SK-N-SH treated with all-trans-retinoic acid at 6 μM for 48 hours (cell line): ENCODE data around the gene CLCN4.

Experiments used
- ARNTL ChIP-seq: fragments of 450-650 bp; formaldehyde crosslinking; IDR thresholded peaks from 2 replicates; pipeline ENCODE4 v1.5.0; 2020; ENCODE audit warnings: low read depth, mild to moderate bottlenecking, moderate library complexity, borderline replicate concordance
- BACH2 ChIP-seq: fragments of 250-450 bp; sonication (Bioruptor Pico); IDR thresholded peaks from 2 replicates; pipeline ENCODE4 v1.9.0; 2021; ENCODE audit warnings: mild to moderate bottlenecking, borderline replicate concordance
- CSDC2 ChIP-seq: fragments of 250-450 bp; sonication (Bioruptor Pico); IDR thresholded peaks from 2 replicates; pipeline ENCODE4 v1.5.0; 2020; ENCODE audit warnings: mild to moderate bottlenecking, moderate library complexity
- ESRRG ChIP-seq: fragments of 250-450 bp; sonication (Bioruptor Pico); IDR thresholded peaks from 2 replicates; pipeline ENCODE4 v1.6.1; 2021; ENCODE audit warnings: mild to moderate bottlenecking
- GLIS3 ChIP-seq: fragments of 250-450 bp; sonication (Bioruptor Pico); IDR thresholded peaks from 2 replicates; pipeline ENCODE4 v1.5.0; 2020; ENCODE audit warnings: mild to moderate bottlenecking, moderate library complexity
- ISL1 ChIP-seq: fragments of 250-450 bp; sonication (Bioruptor Pico); IDR thresholded peaks from 2 replicates; pipeline ENCODE4 v2.1.2; 2022; ENCODE audit warnings: mild to moderate bottlenecking, moderate library complexity
- RARB ChIP-seq: fragments of 250-450 bp; sonication (Bioruptor Pico); IDR thresholded peaks from 2 replicates; pipeline ENCODE4 v1.8.0; 2021; ENCODE audit warnings: mild to moderate bottlenecking, moderate library complexity
- TCF4 ChIP-seq: fragments of 250-450 bp; sonication (Bioruptor Pico); IDR thresholded peaks from 2 replicates; pipeline ENCODE4 v1.8.0; 2021; ENCODE audit warnings: mild to moderate bottlenecking, moderate library complexity, borderline replicate concordance
- TOX ChIP-seq: fragments of 250-450 bp; sonication (Bioruptor Pico); IDR thresholded peaks from 2 replicates; pipeline ENCODE4 v1.8.0; 2021; ENCODE audit warnings: mild to moderate bottlenecking, moderate library complexity, borderline replicate concordance
- ZFP30 ChIP-seq: fragments of 450-650 bp; formaldehyde crosslinking; IDR thresholded peaks from 2 replicates; pipeline ENCODE4 v1.5.0; 2022; ENCODE audit warnings: mild to moderate bottlenecking, moderate library complexity
- ZNF565 ChIP-seq: fragments of 450-650 bp; formaldehyde crosslinking; conservative IDR thresholded peaks from 2 replicates; pipeline ENCODE4 v1.5.0; 2020; ENCODE audit warnings: low read depth, mild to moderate bottlenecking, moderate library complexity
- TF ChIP-seq, protein P1 (sequence below): fragments of 250-450 bp; sonication (Bioruptor Pico); IDR thresholded peaks from 2 replicates; pipeline ENCODE4 v1.8.0; 2021; ENCODE audit warnings: low read depth, mild to moderate bottlenecking, moderate library complexity, borderline replicate concordance
- TF ChIP-seq, protein P2 (sequence below): fragments of 250-450 bp; sonication (Bioruptor Pico); IDR thresholded peaks from 2 replicates; pipeline ENCODE4 v1.5.1; 2020; ENCODE audit warnings: low read depth, mild to moderate bottlenecking, moderate library complexity

DNA sequence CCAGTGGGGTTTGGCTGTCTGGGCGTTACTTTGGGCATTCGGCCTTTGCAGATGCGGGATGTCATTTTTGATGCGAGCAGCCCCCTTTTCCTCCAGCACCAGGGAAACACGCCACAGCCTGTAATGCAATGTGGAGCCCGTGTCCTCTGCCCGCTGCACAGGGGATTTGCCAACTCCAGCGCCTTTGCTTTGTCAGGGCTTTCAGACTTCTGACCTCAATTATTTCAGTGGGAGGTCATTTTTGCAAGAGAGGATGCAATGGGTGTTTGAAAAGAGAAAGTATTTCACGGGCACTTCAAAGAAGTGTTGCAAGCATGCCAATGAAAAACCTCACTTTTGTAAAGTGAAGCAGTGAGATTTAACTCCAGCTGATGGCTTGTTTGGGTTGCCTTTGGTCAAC lies 11.5 kb downstream of the CLCN4 start:
- TF ChIP-seq BACH2 (CRISPR knock-in tag), result no peak
- no peak for TF ChIP-seq ZFP30 (CRISPR knock-in tag)
- TF ChIP-seq TOX (CRISPR knock-in tag), result no peak
- no peak for TF ChIP-seq GLIS3 (CRISPR knock-in tag)
- no peak for TF ChIP-seq CSDC2
- TF ChIP-seq TCF4 (CRISPR knock-in tag), result no peak
- no peak for TF ChIP-seq ARNTL (CRISPR knock-in tag)
- TF ChIP-seq ZNF565 (CRISPR knock-in tag), result no peak
- TF ChIP-seq, protein P1, sequence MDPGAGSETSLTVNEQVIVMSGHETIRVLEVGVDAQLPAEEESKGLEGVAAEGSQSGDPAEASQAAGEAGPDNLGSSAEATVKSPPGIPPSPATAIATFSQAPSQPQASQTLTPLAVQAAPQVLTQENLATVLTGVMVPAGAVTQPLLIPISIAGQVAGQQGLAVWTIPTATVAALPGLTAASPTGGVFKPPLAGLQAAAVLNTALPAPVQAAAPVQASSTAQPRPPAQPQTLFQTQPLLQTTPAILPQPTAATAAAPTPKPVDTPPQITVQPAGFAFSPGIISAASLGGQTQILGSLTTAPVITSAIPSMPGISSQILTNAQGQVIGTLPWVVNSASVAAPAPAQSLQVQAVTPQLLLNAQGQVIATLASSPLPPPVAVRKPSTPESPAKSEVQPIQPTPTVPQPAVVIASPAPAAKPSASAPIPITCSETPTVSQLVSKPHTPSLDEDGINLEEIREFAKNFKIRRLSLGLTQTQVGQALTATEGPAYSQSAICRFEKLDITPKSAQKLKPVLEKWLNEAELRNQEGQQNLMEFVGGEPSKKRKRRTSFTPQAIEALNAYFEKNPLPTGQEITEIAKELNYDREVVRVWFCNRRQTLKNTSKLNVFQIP (CRISPR knock-in tag), result no peak
- TF ChIP-seq, protein P2, sequence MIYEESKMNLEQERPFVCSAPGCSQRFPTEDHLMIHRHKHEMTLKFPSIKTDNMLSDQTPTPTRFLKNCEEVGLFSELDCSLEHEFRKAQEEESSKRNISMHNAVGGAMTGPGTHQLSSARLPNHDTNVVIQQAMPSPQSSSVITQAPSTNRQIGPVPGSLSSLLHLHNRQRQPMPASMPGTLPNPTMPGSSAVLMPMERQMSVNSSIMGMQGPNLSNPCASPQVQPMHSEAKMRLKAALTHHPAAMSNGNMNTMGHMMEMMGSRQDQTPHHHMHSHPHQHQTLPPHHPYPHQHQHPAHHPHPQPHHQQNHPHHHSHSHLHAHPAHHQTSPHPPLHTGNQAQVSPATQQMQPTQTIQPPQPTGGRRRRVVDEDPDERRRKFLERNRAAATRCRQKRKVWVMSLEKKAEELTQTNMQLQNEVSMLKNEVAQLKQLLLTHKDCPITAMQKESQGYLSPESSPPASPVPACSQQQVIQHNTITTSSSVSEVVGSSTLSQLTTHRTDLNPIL (CRISPR knock-in tag), result no peak
- TF ChIP-seq ISL1 (CRISPR knock-in tag), result no peak
- no peak for TF ChIP-seq RARB (CRISPR knock-in tag)
- TF ChIP-seq ESRRG (CRISPR knock-in tag), result no peak
